CD14-positive monocyte (primary cell): ENCODE results near the gene HAPLN2. TPM values are rescaled to one million over a fixed set of nuclear protein-coding genes. Genes with fewer than 3 reads are reported as not detected.

Experiments
- DNase-seq, 3 donors: peaks; one replicate each; pipeline ENCODE4 v3.0.0-alpha.2; 2011 to 2022
- H2AFZ ChIP-seq: 2 replicates; pipeline ENCODE4 v1.6.0; 2012; ENCODE audit warnings: mild to moderate bottlenecking, low read depth, low read length, inconsistent platforms; ENCODE audit not compliant: insufficient read depth, poor library complexity, severe bottlenecking
- H3K27ac ChIP-seq, 2 donors: 1 replicate in 1 of 2; 2 replicates in 1 of 2; pipeline ENCODE4 v1.5.1; 2012 to 2013; ENCODE audit warnings: low read length in 2 of 2, control low read depth in 1 of 2, inconsistent platforms in 1 of 2, low read depth in 1 of 2, mild to moderate bottlenecking in 1 of 2
- H3K27me3 ChIP-seq, 2 donors: one replicate each; pipeline versions ENCODE4 v1.6.0 to v1.6.1; 2011 to 2013; ENCODE audit warnings: low read length in 2 of 2; ENCODE audit not compliant: control insufficient read depth in 2 of 2, insufficient read depth in 2 of 2
- H3K36me3 ChIP-seq, 2 donors: replicated peaks in 1 of 2; 1 replicate in 1 of 2; 2 replicates in 1 of 2; pipeline versions ENCODE4 v1.5.1 to v1.6.1; 2012 to 2013; ENCODE audit warnings: low read length in 2 of 2, control low read depth in 1 of 2, inconsistent platforms in 1 of 2, mild to moderate bottlenecking in 1 of 2; ENCODE audit not compliant: insufficient read depth in 2 of 2, control insufficient read depth in 1 of 2
- H3K4me1 ChIP-seq, 2 donors: 1 replicate in 1 of 2; 2 replicates in 1 of 2; pipeline versions ENCODE4 v1.5.1 to v1.6.1; 2012 to 2013; ENCODE audit warnings: low read length in 2 of 2, control low read depth in 1 of 2, inconsistent platforms in 1 of 2, mild to moderate bottlenecking in 1 of 2, moderate library complexity in 1 of 2; ENCODE audit not compliant: insufficient read depth in 2 of 2, control insufficient read depth in 1 of 2
- H3K4me2 ChIP-seq: replicated peaks from 2 replicates; pipeline ENCODE3; 2012; ENCODE audit warnings: low read length, moderate library complexity, mild to moderate bottlenecking; ENCODE audit not compliant: poor library complexity, severe bottlenecking; ENCODE audit errors: extremely low read depth
- H3K4me3 ChIP-seq, 3 experiments: fragments of 200-600 bp in 1 of 3; sonication (generic) in 1 of 3; replicated peaks in 1 of 3; 1 replicate in 2 of 3; 2 replicates in 1 of 3; pipeline ENCODE4 v1.5.1; 2011 to 2013; ENCODE audit warnings: low read length in 3 of 3, mild to moderate bottlenecking in 3 of 3, control low read depth in 2 of 3, low read depth in 2 of 3, inconsistent platforms in 1 of 3, moderate library complexity in 1 of 3
- H3K79me2 ChIP-seq: 2 replicates; pipeline ENCODE4 v1.6.0; 2012; ENCODE audit warnings: mild to moderate bottlenecking, control low read depth, inconsistent platforms, low read length, moderate library complexity; ENCODE audit not compliant: insufficient read depth
- H3K9ac ChIP-seq: 2 replicates; pipeline ENCODE4 v1.6.0; 2017; ENCODE audit warnings: low read length, mild to moderate bottlenecking; ENCODE audit not compliant: insufficient read depth, poor library complexity, severe bottlenecking
- H3K9me3 ChIP-seq, 2 donors: replicated peaks in 1 of 2; 1 replicate in 1 of 2; 2 replicates in 1 of 2; pipeline versions ENCODE4 v1.5.1 to v1.6.1; 2012 to 2013; ENCODE audit warnings: low read length in 2 of 2, control low read depth in 1 of 2; ENCODE audit not compliant: control insufficient read depth in 1 of 2, insufficient read depth in 1 of 2
- H4K20me1 ChIP-seq: 2 replicates; pipeline ENCODE4 v1.6.0; 2012; ENCODE audit warnings: mild to moderate bottlenecking, low read length, control low read depth, moderate library complexity; ENCODE audit not compliant: insufficient read depth
- H3K27ac Mint-ChIP-seq, 7 donors: one replicate each; pipeline ENCODE4 v1.8.0; 2020; ENCODE audit warnings: mild to moderate bottlenecking in 7 of 7, mixed read lengths in 7 of 7, moderate library complexity in 6 of 7, inconsistent platforms in 2 of 7
- H3K27me3 Mint-ChIP-seq, 3 donors: one replicate each; pipeline ENCODE4 v1.8.0; 2021 to 2022; ENCODE audit warnings: low read depth in 3 of 3, mild to moderate bottlenecking in 3 of 3, mixed read lengths in 3 of 3, moderate library complexity in 3 of 3, inconsistent platforms in 1 of 3
- H3K36me3 Mint-ChIP-seq, 2 donors: one replicate each; pipeline ENCODE4 v1.8.0; 2020; ENCODE audit warnings: mixed read lengths in 2 of 2, inconsistent platforms in 1 of 2, mild to moderate bottlenecking in 1 of 2
- H3K4me1 Mint-ChIP-seq: one replicate; pipeline ENCODE4 v1.8.0; 2020; ENCODE audit warnings: mild to moderate bottlenecking, mixed read lengths
- H3K4me3 Mint-ChIP-seq, 2 donors: one replicate each; pipeline ENCODE4 v1.8.0; 2020; ENCODE audit warnings: mild to moderate bottlenecking in 2 of 2, mixed read lengths in 2 of 2, moderate library complexity in 1 of 2
- H3K9me3 Mint-ChIP-seq, 7 donors: one replicate each; pipeline ENCODE4 v1.8.0; 2020 to 2022; ENCODE audit warnings: mixed read lengths in 7 of 7, mild to moderate bottlenecking in 6 of 7, moderate library complexity in 6 of 7, inconsistent platforms in 2 of 7
- CTCF ChIP-seq: fragments of 200-600 bp; IDR thresholded peaks from one replicate; pipeline ENCODE4 v1.8.0; 2022; ENCODE audit warnings: antibody characterized with exemption, mild to moderate bottlenecking
- WGBS: methylation state at CpG from one replicate; pipeline ENCODE4 v1.1.5; 2013; ENCODE audit warnings: missing lambda C conversion rate; ENCODE audit not compliant: insufficient coverage; 5-methylcytosine and 5-hydroxymethylcytosine counted together
- intact Hi-C, 2 donors: fragments of 100-400 bp; cut with micrococcal nuclease; formaldehyde crosslinking; loops; one replicate each; pipeline versions ENCODE4 v1.15.0 to v1.15.1; 2023
- polyA plus RNA-seq, 3 donors: library from polyadenylated mRNA; depleted of rRNA in 1 of 3; unstranded in 2 of 3; stranded (reverse) in 1 of 3; fragments of 300-500 nt in 2 of 3; fragments of >200 nt in 1 of 3; fragmentation: Illumina TruSeq in 2 of 3; gene quantifications; 1 replicate in 2 of 3; 2 replicates in 1 of 3; pipeline ENCODE4 v1.2.3, GENCODE V29; 2012 to 2021

The HAPLN2 gene
- polyA plus RNA-seq, 3 donors: not detected

GRCh38 chr1:156583821-156584622 is 35.2 kb upstream of the HAPLN2 start:
- Histone ChIP-seq H3K4me3 (no peak overlapping the region), H4K20me1 (no peaks in the 10 kb centered on the region), H2AFZ (peak overlapping the region; percentile 35), H3K79me2 (no peaks in the 10 kb centered on the region), H3K9me3 (no peaks in the 10 kb centered on the region), H3K4me1 (peaks cover 16 to 20% of the 10 kb centered on the region in 2 donors), H3K27me3 (no peaks in the 10 kb centered on the region), H3K9ac (no peak overlapping the region), H3K36me3 (no peaks in the 10 kb centered on the region), H3K4me2 (no peak overlapping the region), H3K27ac (no peak overlapping the region)
- Mint-ChIP-seq H3K9me3 (no peaks in the 10 kb centered on the region), H3K4me3 (no peak overlapping the region), H3K27ac (no peak overlapping the region), H3K4me1 (peaks cover 28% of the 10 kb centered on the region), H3K36me3 (no peaks in the 10 kb centered on the region), H3K27me3 (peaks cover 0 to 3% (median 2%) of the 10 kb centered on the region in 3 donors)
- 70% methylated on average over 10 of the region's 20 CpGs for WGBS
- intact Hi-C loops: loop anchor here in 1 of 2 donors (2.0 to 5.0 kb wide), 2 partner anchors 25 to 42 kb away; no protein-coding TSS in a partner anchor
- TF ChIP-seq CTCF: peak; percentile 96
- peak; percentile 67 to 79 (median 78) for DNase-seq

GRCh38 chr1:156584813-156585212 is 34.4 kb upstream of the HAPLN2 start:
- Mint-ChIP-seq H3K4me1 (peaks cover 28% of the 10 kb centered on the region), H3K9me3 (no peaks in the 10 kb centered on the region), H3K27ac (peak overlapping the region in 1 of 7 donors; percentile 16), H3K4me3 (no peak overlapping the region), H3K36me3 (no peaks in the 10 kb centered on the region), H3K27me3 (peaks cover 0 to 3% (median 2%) of the 10 kb centered on the region in 3 donors)
- no peak overlapping the region for H3K9ac ChIP-seq
- no peaks in the 10 kb centered on the region for H3K9me3 ChIP-seq
- no peak overlapping the region for H3K4me3 ChIP-seq
- no peak for DNase-seq
- no peak overlapping the region for H3K27ac ChIP-seq
- no peaks in the 10 kb centered on the region for H3K79me2 ChIP-seq
- H2AFZ ChIP-seq: no peak overlapping the region
- no peak for TF ChIP-seq CTCF
- no peaks in the 10 kb centered on the region for H3K36me3 ChIP-seq
- 93% methylated on average over 8 of the region's 11 CpGs for WGBS
- H3K4me2 ChIP-seq: no peak overlapping the region
- H4K20me1 ChIP-seq: no peaks in the 10 kb centered on the region
- no peaks in the 10 kb centered on the region for H3K27me3 ChIP-seq
- H3K4me1 ChIP-seq: peaks cover 16 to 20% of the 10 kb centered on the region in 2 donors
- intact Hi-C loops: loop anchor here in 1 of 2 donors (2.0 to 5.0 kb wide), 2 partner anchors 24 to 43 kb away; no protein-coding TSS in a partner anchor
